ENCODE measurements around the gene NKG7. TPM values are rescaled to one million over a fixed set of nuclear protein-coding genes. Genes with fewer than 3 reads are reported as not detected.
A peak's percentile ranks its signal among the peaks of the same experiment; 100 is the strongest.

The NKG7 gene
- total RNA-seq, 8 experiments from 2014 or later: 0.27 TPM; not detected in 7

- no peak overlapping the region for H3K4me3 ChIP-seq
- ATAC-seq (replicated peaks in 6 of 8): no peak
- H3K4me1 ChIP-seq (replicated peaks in 1 of 2): no peaks in the 10 kb centered on the region
- no CpG with 5 or more reads among the region's 9 CpGs for WGBS, 10 experiments
- in situ Hi-C loops (cut with MboI; ENCODE audit: low pct_unique_long_range_greater_than_20kb in 2 of 9, low sequenced_read_pairs in 9 of 9, unreplicated experiment in 9 of 9): no loop called here
- no peak overlapping the region for H3K27ac ChIP-seq
Measured at GRCh38 chr19:51380379-51380778, 7.9 kb upstream of the NKG7 start.

- Histone ChIP-seq H3K4me1 (replicated peaks in 1 of 2) (no peaks in the 10 kb centered on the region), H3K4me3 (no peak overlapping the region), H3K27ac (no peak overlapping the region)
- no peak for ATAC-seq (replicated peaks in 6 of 8)
- WGBS, 10 experiments: 50 to 96% (median 93%) methylated on average over 1 to 2 of the region's 2 CpGs; no CpG with 5 or more reads in 7 of the 10 experiments
- in situ Hi-C loops (cut with MboI; ENCODE audit: low pct_unique_long_range_greater_than_20kb in 2 of 9, low sequenced_read_pairs in 9 of 9, unreplicated experiment in 9 of 9): no loop called here
Measured at GRCh38 chr19:51377422-51377821, 5.0 kb upstream of the NKG7 start.

- 10 to 87% (median 68%) methylated on average over 1 to 5 of the region's 11 CpGs; no CpG with 5 or more reads in 4 of the 10 experiments for WGBS, 10 experiments
- H3K4me3 ChIP-seq: no peak overlapping the region
- in situ Hi-C loops (cut with MboI; ENCODE audit: low pct_unique_long_range_greater_than_20kb in 2 of 9, low sequenced_read_pairs in 9 of 9, unreplicated experiment in 9 of 9): no loop called here
- H3K27ac ChIP-seq: no peak overlapping the region
- ATAC-seq (replicated peaks in 6 of 8): no peak
- no peaks in the 10 kb centered on the region for H3K4me1 ChIP-seq (replicated peaks in 1 of 2)
Measured at GRCh38 chr19:51375504-51376221, 3.2 kb upstream of the NKG7 start.

GRCh38 chr19:51372021-51372648 is 319 bp downstream of the NKG7 start:
- in situ Hi-C loops (cut with MboI; ENCODE audit: low pct_unique_long_range_greater_than_20kb in 2 of 9, low sequenced_read_pairs in 9 of 9, unreplicated experiment in 9 of 9): no loop called here
- H3K4me1 ChIP-seq (replicated peaks in 1 of 2): peaks cover 3 to 5% of the 10 kb centered on the region in 2 donors
- no peak overlapping the region for H3K4me3 ChIP-seq
- ATAC-seq (replicated peaks in 6 of 8): no peak
- H3K27ac ChIP-seq: no peak overlapping the region
- WGBS, 10 experiments: 60 to 85% (median 81%) methylated on average over 1 to 8 of the region's 18 CpGs; no CpG with 5 or more reads in 6 of the 10 experiments

- 43 to 100% (median 75%) methylated on average over 1 to 5 of the region's 8 CpGs; no CpG with 5 or more reads in 3 of the 10 experiments for WGBS, 10 experiments
- Histone ChIP-seq H3K4me3 (no peak overlapping the region), H3K27ac (no peak overlapping the region), H3K4me1 (replicated peaks in 1 of 2) (peaks cover 3 to 5% of the 10 kb centered on the region in 2 donors)
- in situ Hi-C loops (cut with MboI; ENCODE audit: low pct_unique_long_range_greater_than_20kb in 2 of 9, low sequenced_read_pairs in 9 of 9, unreplicated experiment in 9 of 9): no loop called here
- no peak for ATAC-seq (replicated peaks in 6 of 8)
Measured at GRCh38 chr19:51371186-51371690, 1.2 kb downstream of the NKG7 start.

GRCh38 chr19:51370230-51370629 is 2.2 kb downstream of the NKG7 start:
- Histone ChIP-seq H3K4me1 (replicated peaks in 1 of 2) (peaks cover 8 to 9% of the 10 kb centered on the region in 2 donors), H3K4me3 (no peak overlapping the region), H3K27ac (no peak overlapping the region)
- ATAC-seq (replicated peaks in 6 of 8): no peak
- WGBS, 10 experiments: 54 to 92% (median 85%) methylated on average over 2 to 4 of the region's 4 CpGs; no CpG with 5 or more reads in 4 of the 10 experiments
- in situ Hi-C loops (cut with MboI; ENCODE audit: low pct_unique_long_range_greater_than_20kb in 2 of 9, low sequenced_read_pairs in 9 of 9, unreplicated experiment in 9 of 9): no loop called here

GRCh38 chr19:51368366-51369282 is 3.8 kb downstream of the NKG7 start, which contains the start of gene CLDND2:
Gene CLDND2 (minus strand): TSS chr19:51369003. CDS start chr19:51368577, 426 bp downstream.
- no peak for ATAC-seq (replicated peaks in 6 of 8)
- WGBS, 10 experiments: 0 to 93% (median 0%) methylated on average over 1 to 2 of the region's 23 CpGs; no CpG with 5 or more reads in 5 of the 10 experiments
- Histone ChIP-seq H3K4me1 (replicated peaks in 1 of 2) (peaks cover 10 to 12% of the 10 kb centered on the region in 2 donors), H3K4me3 (peak within 1 kb of the TSS; percentile 40 to 64 (median 58)), H3K27ac (peak within 1 kb of the TSS; percentile 70 to 85)
- in situ Hi-C loops (cut with MboI; ENCODE audit: low pct_unique_long_range_greater_than_20kb in 2 of 9, low sequenced_read_pairs in 9 of 9, unreplicated experiment in 9 of 9): no loop called here

GRCh38 chr19:51367565-51368365 is 4.7 kb downstream of the NKG7 start:
- no CpG with 5 or more reads among the region's 64 CpGs for WGBS, 10 experiments

GRCh38 chr19:51367255-51367564 is 5.2 kb downstream of the NKG7 start:
- H3K27ac ChIP-seq: peak overlapping the region; percentile 84 to 89

More at GRCh38 chr19:51367565-51368365, 4.7 kb downstream of the NKG7 start:
- Histone ChIP-seq H3K4me1 (replicated peaks in 1 of 2) (peaks cover 10 to 12% of the 10 kb centered on the region in 2 donors), H3K4me3 (peak overlapping the region; percentile 40 to 64 (median 58)), H3K27ac (peak overlapping the region; percentile 70 to 89)
- ATAC-seq (replicated peaks in 6 of 8): peak; percentile 76 to 88 (median 84)
- in situ Hi-C loops (cut with MboI; ENCODE audit: low pct_unique_long_range_greater_than_20kb in 2 of 9, low sequenced_read_pairs in 9 of 9, unreplicated experiment in 9 of 9): no loop called here

GRCh38 chr19:51366389-51367254 is 5.8 kb downstream of the NKG7 start:
- Histone ChIP-seq H3K4me1 (replicated peaks in 1 of 2) (peaks cover 10 to 12% of the 10 kb centered on the region in 2 donors), H3K27ac (peak overlapping the region; percentile 84 to 89), H3K4me3 (peak overlapping the region; percentile 40 to 64 (median 58))
- ATAC-seq (replicated peaks in 6 of 8): peak; percentile 56 to 75 (median 68)
- in situ Hi-C loops (cut with MboI; ENCODE audit: low pct_unique_long_range_greater_than_20kb in 2 of 9, low sequenced_read_pairs in 9 of 9, unreplicated experiment in 9 of 9): no loop called here
- 0 to 7% (median 0%) methylated on average over 3 to 10 of the region's 54 CpGs; no CpG with 5 or more reads in 4 of the 10 experiments for WGBS, 10 experiments

More at GRCh38 chr19:51367255-51367564, 5.2 kb downstream of the NKG7 start:
- in situ Hi-C loops (cut with MboI; ENCODE audit: low pct_unique_long_range_greater_than_20kb in 2 of 9, low sequenced_read_pairs in 9 of 9, unreplicated experiment in 9 of 9): no loop called here
- WGBS, 10 experiments: 0% methylated on average over 3 of the region's 15 CpGs; no CpG with 5 or more reads in 9 of the 10 experiments
- no peak for ATAC-seq (replicated peaks in 6 of 8)
- H3K4me3 ChIP-seq: peak overlapping the region; percentile 40 to 64 (median 58)
- H3K4me1 ChIP-seq (replicated peaks in 1 of 2): peaks cover 10 to 12% of the 10 kb centered on the region in 2 donors

- ATAC-seq (replicated peaks in 6 of 8): no peak
- WGBS, 10 experiments: 0% methylated on average over 1 to 6 of the region's 27 CpGs; no CpG with 5 or more reads in 4 of the 10 experiments
- H3K4me3 ChIP-seq: peak within 1 kb of the TSS; percentile 40 to 64 (median 58)
- H3K4me1 ChIP-seq (replicated peaks in 1 of 2): peaks cover 10 to 12% of the 10 kb centered on the region in 2 donors
- in situ Hi-C loops (cut with MboI; ENCODE audit: low pct_unique_long_range_greater_than_20kb in 2 of 9, low sequenced_read_pairs in 9 of 9, unreplicated experiment in 9 of 9): no loop called here
- peak within 1 kb of the TSS; percentile 84 to 89 for H3K27ac ChIP-seq
Measured at GRCh38 chr19:51365965-51366388, 6.5 kb downstream of the NKG7 start, which contains the start of gene ETFB. Gene ETFB (minus strand): TSS chr19:51366388. CDS start chr19:51366326, 62 bp downstream.

Measured in motor neuron (in vitro differentiated cells).